Heart left ventricle (tissue), 16 donors: ENCODE data around the gene PLA2R1. TPM values are rescaled to one million over a fixed set of nuclear protein-coding genes. Genes with fewer than 3 reads are reported as not detected.
"Not testable (repeated sequence)": the region's sequence is repeated elsewhere in the genome, so short reads cannot be mapped to it uniquely, and the experiment has no call there.

Experiments used
- ATAC-seq, 4 donors: fragments of 200-7000 bp; cut with Tn5 transposase; one replicate each; pipeline ENCODE4 v1.9.1; 2020 to 2022; ENCODE audit warnings: moderate library complexity in 4 of 4, mild to moderate bottlenecking in 3 of 4, moderate number of reproducible peaks in 1 of 4
- DNase-seq, 5 donors: peaks; one replicate each; pipeline ENCODE4 v3.0.0-alpha.2; 2020
- H3K27ac ChIP-seq, 12 donors: fragments of 200-600 bp; sonication (generic) in 4 of 12; one replicate each; pipeline versions ENCODE4 v1.5.0 to v1.8.0; 2016 to 2022; ENCODE audit warnings: mild to moderate bottlenecking in 2 of 12
- H3K27me3 ChIP-seq, 9 donors: fragments of 200-600 bp; sonication (generic) in 2 of 9; one replicate each; pipeline versions ENCODE4 v1.5.1 to v1.8.0; 2016 to 2022; ENCODE audit warnings: mild to moderate bottlenecking in 3 of 9
- H3K36me3 ChIP-seq, 9 donors: fragments of 200-600 bp; sonication (generic) in 2 of 9; one replicate each; pipeline versions ENCODE4 v1.5.0 to v1.8.0; 2018 to 2022; ENCODE audit warnings: mild to moderate bottlenecking in 2 of 9
- H3K4me1 ChIP-seq, 12 donors: fragments of 200-600 bp; sonication (generic) in 4 of 12; one replicate each; pipeline versions ENCODE4 v1.5.0 to v1.8.0; 2016 to 2022; ENCODE audit warnings: mild to moderate bottlenecking in 3 of 12
- H3K4me3 ChIP-seq, 12 donors: fragments of 200-600 bp; sonication (generic) in 4 of 12; one replicate each; pipeline versions ENCODE4 v1.5.0 to v1.8.0; 2017 to 2022; ENCODE audit warnings: mild to moderate bottlenecking in 9 of 12, moderate library complexity in 4 of 12
- H3K9me3 ChIP-seq, 12 donors: fragments of 200-600 bp; sonication (generic) in 4 of 12; one replicate each; pipeline versions ENCODE4 v1.5.0 to v1.8.0; 2016 to 2022; ENCODE audit warnings: mild to moderate bottlenecking in 1 of 12
- POLR2A ChIP-seq, 2 donors: fragments of 450-650 bp; IDR thresholded peaks; one replicate each; pipeline ENCODE4 v1.6.1; 2017; ENCODE audit warnings: antibody characterized with exemption in 2 of 2, mild to moderate bottlenecking in 2 of 2, moderate library complexity in 2 of 2
- WGBS, 4 donors: extraction: QIAGEN DNeasy Blood & Tissue Kit in 2 of 4; methylation state at CpG; one replicate each; pipeline versions ENCODE4 v1.1.5 to v1.1.7; 2013 to 2018; 5-methylcytosine and 5-hydroxymethylcytosine counted together
- intact Hi-C, 10 donors: fragments of 100-400 bp; cut with DNase I; formaldehyde crosslinking; loops; one replicate each; pipeline versions ENCODE4 v1.11.1 to v1.14.2; 2022
- polyA plus RNA-seq, 2 donors: library from polyadenylated mRNA; stranded (reverse); fragments of 200-250 nt; gene quantifications; one replicate each; pipeline ENCODE4 v1.2.3, GENCODE V29; 2013
- total RNA-seq, 9 donors: library from RNA; depleted of rRNA in 2 of 9; stranded (reverse); fragments of >200 nt in 2 of 9; fragmentation: NEBNext Ultra II Directional in 3 of 9; extraction: Animal tissue kit (Norgen Biotek cat#: 25700) in 3 of 9; gene quantifications; one replicate each; pipeline versions ENCODE4 v1.1.0 to v1.2.4, GENCODE V29; 2016 to 2023
- TF ChIP-seq, protein P1 (sequence below), 12 donors: fragments of 200-600 bp; sonication (generic) in 4 of 12; IDR thresholded peaks; one replicate each; pipeline versions ENCODE4 v1.5.0 to v1.8.0; 2018 to 2022; ENCODE audit warnings: antibody characterized with exemption in 12 of 12, mild to moderate bottlenecking in 5 of 12
- donor health status: ischemic (EF 13 %, LVEDD 7.1; RV severe dilation, severe dysfunction).
- donor health status: healthy with polysubstance abuse.
- donor health status: DM: no; HTN: yes; CAD: no.
- donor health status: DM: no; HTN: no; CAD: no.
- donor health status: ischemic (EF 25% LVEDD 6.9; RV normal size, moderate dysfunction).
- donor health status: ischemic (EF 25% LVEDD 5.7; RV mildly dilated, moderate dysfunction).
- donor health status: healthy.
- donor health status: DM: yes; HTN: yes; CAD: no.
- donor health status: ischemic (EF 35%, LVEDD 5.7; RV mildly dilated, moderate dysfunction).
- donor health status: nonischemic (EF 11% LVEDD 7.7; RV severe dilation, severe dysfunction).
- donor health status: DM: yes; HTN: yes; CAD: no.
- donor health status: PGD.
- donor health status: ischemic (EF 29% LVEDD 5.4; RV normal size, mild dysfunction).
- donor health status: nonischemic (EF 23%, LVEDD 6.1; RV moderate dilation, normal function).

Gene PLA2R1
- total and polyA plus RNA-seq, 11 donors: 0.36 to 4.7 (median 2.1) TPM

DNA sequence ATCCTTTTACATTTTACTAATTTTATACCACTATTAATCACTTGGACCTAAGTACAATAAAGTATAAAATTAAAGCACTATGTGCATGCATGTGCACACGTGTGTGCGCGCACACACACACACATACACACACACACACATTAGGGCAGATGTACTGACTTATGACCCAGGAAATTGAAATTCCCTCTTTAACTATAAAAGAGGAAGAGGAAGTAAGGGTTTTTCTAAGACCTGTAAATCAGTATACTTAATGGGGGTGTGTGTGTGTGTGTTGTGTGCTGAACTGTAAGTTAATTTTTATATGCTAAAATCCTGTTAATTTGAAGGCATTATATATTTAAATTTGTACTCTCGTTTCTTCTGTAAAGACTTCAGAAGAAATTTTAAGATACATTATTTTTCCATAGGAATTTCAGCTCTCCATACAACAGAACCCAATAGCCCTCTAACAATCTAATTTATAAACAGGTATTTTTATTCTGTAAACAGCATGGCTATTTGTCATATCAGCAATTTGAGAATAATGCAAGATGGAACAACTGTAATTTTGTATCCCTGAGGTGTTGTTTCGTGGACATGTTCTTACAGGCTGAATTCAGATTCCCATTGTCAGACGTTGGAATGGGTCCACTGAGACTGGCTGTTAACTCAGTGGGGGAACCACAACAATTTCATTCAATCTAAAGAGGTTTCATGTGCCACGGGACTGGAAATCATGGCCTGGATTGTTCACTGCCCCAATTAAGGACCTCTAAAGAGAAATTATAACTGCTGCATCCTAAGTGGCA is 90.9 kb downstream of the PLA2R1 start:
- ATAC-seq: no peak
- peaks cover 0 to 11% (median 0%) of the 10 kb centered on the region in 9 donors for H3K36me3 ChIP-seq
- intact Hi-C loops: no loop called here
- no peak overlapping the region for H3K4me3 ChIP-seq
- WGBS, 4 donors: 81 to 87% (median 84%) methylated on average over 7 of the region's 7 CpGs
- H3K27me3 ChIP-seq: no peaks in the 10 kb centered on the region
- H3K9me3 ChIP-seq: no peaks in the 10 kb centered on the region
- DNase-seq: no peak
- peaks cover 0 to 5% (median 0%) of the 10 kb centered on the region in 12 donors for H3K4me1 ChIP-seq
- TF ChIP-seq, protein P1, sequence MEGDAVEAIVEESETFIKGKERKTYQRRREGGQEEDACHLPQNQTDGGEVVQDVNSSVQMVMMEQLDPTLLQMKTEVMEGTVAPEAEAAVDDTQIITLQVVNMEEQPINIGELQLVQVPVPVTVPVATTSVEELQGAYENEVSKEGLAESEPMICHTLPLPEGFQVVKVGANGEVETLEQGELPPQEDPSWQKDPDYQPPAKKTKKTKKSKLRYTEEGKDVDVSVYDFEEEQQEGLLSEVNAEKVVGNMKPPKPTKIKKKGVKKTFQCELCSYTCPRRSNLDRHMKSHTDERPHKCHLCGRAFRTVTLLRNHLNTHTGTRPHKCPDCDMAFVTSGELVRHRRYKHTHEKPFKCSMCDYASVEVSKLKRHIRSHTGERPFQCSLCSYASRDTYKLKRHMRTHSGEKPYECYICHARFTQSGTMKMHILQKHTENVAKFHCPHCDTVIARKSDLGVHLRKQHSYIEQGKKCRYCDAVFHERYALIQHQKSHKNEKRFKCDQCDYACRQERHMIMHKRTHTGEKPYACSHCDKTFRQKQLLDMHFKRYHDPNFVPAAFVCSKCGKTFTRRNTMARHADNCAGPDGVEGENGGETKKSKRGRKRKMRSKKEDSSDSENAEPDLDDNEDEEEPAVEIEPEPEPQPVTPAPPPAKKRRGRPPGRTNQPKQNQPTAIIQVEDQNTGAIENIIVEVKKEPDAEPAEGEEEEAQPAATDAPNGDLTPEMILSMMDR (IDR thresholded peaks at IDR 0.05): no peak
- no peak for TF ChIP-seq POLR2A (IDR thresholded peaks at IDR 0.05)
- H3K27ac ChIP-seq: no peak overlapping the region

DNA sequence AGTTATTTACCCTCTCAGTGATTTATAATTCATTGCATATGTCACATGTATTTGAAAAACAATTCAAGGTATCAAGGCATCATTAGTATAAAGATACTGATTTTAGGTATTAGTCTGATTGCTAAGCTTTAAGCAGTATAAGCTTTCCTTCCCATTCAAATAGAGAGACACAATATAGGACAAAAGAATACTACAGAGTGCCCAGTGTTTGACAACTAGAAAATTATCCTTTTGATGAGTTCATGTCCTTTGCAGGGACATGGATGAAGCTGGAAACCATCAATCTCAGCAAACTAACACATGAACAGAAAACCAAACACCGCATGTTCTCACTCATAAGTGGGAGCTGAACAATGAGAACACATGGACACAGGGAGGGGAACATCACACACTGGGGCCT is 91.9 kb downstream of the PLA2R1 start:
- H3K9me3 ChIP-seq, H3K4me1 ChIP-seq, H3K27ac ChIP-seq, DNase-seq, H3K27me3 ChIP-seq, H3K4me3 ChIP-seq, intact Hi-C loops, ATAC-seq: not testable (repeated sequence)
- 88 to 100% (median 96%) methylated on average over 1 of the region's 1 CpG for WGBS, 4 donors
- peaks cover 0 to 14% (median 0%) of the 10 kb centered on the region in 9 donors for H3K36me3 ChIP-seq

GRCh38 chr2:159968279-159968900 is 94.0 kb downstream of the PLA2R1 start:
- H3K27me3 ChIP-seq: no peaks in the 10 kb centered on the region
- TF ChIP-seq POLR2A (IDR thresholded peaks at IDR 0.05): no peak
- TF ChIP-seq, protein P1 (IDR thresholded peaks at IDR 0.05): peak; percentile 43 to 72 (median 60)
- peaks cover 0 to 13% (median 0%) of the 10 kb centered on the region in 9 donors for H3K36me3 ChIP-seq
- no peak overlapping the region for H3K4me3 ChIP-seq
- DNase-seq: peak in 3 of 5 donors; percentile 11 to 30 (median 24)
- intact Hi-C loops: loop anchor here in 3 of 10 donors (2.0 to 10.0 kb wide), 3 partner anchors 161 to 164 kb away; no protein-coding TSS in a partner anchor
- WGBS, 4 donors: 0 to 6% (median 2%) methylated on average over 2 of the region's 2 CpGs
- H3K4me1 ChIP-seq: peaks cover 0 to 5% (median 0%) of the 10 kb centered on the region in 12 donors
- peak in 3 of 4 donors; percentile 70 to 76 (median 72) for ATAC-seq
- no peak overlapping the region for H3K27ac ChIP-seq
- H3K9me3 ChIP-seq: no peaks in the 10 kb centered on the region

DNA sequence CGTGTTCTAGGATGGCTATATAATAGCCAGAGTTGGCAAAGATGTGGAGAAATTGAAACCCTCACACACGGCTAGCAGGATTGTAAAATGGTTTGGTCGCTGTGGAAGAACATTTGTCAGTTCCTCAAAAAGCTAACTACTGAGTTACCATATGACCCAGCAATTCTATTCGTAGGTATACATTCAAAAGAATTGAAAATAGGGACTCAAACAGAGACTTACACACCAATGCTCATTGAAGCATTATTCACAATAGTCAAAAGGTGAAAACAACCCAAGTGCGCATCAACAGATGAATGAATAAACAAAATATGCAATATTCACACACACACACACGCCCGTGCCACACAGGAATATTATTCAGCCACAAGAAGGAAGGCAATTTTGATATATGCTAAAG is 98.7 kb downstream of the PLA2R1 start:
- peaks cover 0 to 27% (median 10%) of the 10 kb centered on the region in 12 donors for H3K4me1 ChIP-seq
- no peak overlapping the region for H3K27ac ChIP-seq
- WGBS, 4 donors: 92 to 96% (median 95%) methylated on average over 7 of the region's 7 CpGs
- H3K9me3 ChIP-seq: no peaks in the 10 kb centered on the region
- H3K36me3 ChIP-seq: peaks cover 0 to 13% (median 0%) of the 10 kb centered on the region in 9 donors
- no peak for TF ChIP-seq POLR2A (IDR thresholded peaks at IDR 0.05)
- TF ChIP-seq, protein P1 (IDR thresholded peaks at IDR 0.05): no peak
- H3K27me3 ChIP-seq: no peaks in the 10 kb centered on the region
- DNase-seq (no peak), ATAC-seq (no peak)
- H3K4me3 ChIP-seq: no peak overlapping the region
- intact Hi-C loops: loop anchor here in 1 of 10 donors (10.0 kb wide), 1 partner anchor 159 kb away; no protein-coding TSS in a partner anchor

DNA sequence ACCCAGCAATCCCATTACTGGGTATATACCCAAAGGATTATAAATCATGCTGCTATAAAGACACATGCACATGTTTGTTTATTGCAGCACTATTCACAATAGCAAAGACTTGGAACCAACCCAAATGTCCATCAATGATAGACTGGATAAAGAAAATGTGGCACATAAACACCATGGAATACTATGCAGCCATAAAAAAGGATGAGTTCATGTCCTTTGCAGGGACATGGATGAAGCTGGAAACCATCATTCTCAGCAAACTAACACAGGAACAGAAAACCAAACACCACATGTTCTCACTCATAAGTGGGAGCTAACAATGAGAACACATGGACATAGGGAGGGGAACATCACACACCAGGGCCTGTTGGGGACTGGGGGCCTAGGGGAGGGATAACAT is 99.9 kb downstream of the PLA2R1 start:
- intact Hi-C loops: loop anchor here in 1 of 10 donors (10.0 kb wide), 1 partner anchor 158 kb away; no protein-coding TSS in a partner anchor

More for the DNA sequence above, 99.9 kb downstream of the PLA2R1 start:
- not testable (repeated sequence) for ATAC-seq, H3K27me3 ChIP-seq, H3K4me3 ChIP-seq, DNase-seq, H3K27ac ChIP-seq, H3K9me3 ChIP-seq
- H3K4me1 ChIP-seq: peaks cover 0 to 27% (median 10%) of the 10 kb centered on the region in 12 donors
- H3K36me3 ChIP-seq: peaks cover 0 to 19% (median 0%) of the 10 kb centered on the region in 9 donors
